ENCODE data around the gene SARNP.
"Not testable (repeated sequence)": the region's sequence is repeated elsewhere in the genome, so short reads cannot be mapped to it uniquely, and the experiment has no call there.

DNA sequence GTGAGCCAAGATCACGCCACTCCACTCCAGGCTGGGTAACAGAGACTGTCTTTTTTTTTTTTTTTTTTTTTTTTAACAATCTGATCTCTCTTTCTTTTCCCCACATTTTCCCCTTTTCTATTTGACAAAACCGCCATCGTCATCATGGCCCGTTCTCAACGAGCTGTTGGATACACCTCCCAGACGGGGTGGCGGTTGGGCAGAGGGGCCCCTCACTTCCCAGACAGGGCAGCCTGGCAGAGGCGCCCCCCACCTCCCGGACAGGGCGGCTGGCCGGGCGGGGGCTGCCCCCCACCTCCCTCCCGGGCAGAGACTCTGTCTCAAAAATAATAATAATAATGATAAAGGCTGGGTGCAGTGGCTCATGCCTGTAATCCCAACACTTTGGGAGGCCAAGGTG is 45.4 kb upstream of the SARNP start:
- TF ChIP-seq, protein P1, sequence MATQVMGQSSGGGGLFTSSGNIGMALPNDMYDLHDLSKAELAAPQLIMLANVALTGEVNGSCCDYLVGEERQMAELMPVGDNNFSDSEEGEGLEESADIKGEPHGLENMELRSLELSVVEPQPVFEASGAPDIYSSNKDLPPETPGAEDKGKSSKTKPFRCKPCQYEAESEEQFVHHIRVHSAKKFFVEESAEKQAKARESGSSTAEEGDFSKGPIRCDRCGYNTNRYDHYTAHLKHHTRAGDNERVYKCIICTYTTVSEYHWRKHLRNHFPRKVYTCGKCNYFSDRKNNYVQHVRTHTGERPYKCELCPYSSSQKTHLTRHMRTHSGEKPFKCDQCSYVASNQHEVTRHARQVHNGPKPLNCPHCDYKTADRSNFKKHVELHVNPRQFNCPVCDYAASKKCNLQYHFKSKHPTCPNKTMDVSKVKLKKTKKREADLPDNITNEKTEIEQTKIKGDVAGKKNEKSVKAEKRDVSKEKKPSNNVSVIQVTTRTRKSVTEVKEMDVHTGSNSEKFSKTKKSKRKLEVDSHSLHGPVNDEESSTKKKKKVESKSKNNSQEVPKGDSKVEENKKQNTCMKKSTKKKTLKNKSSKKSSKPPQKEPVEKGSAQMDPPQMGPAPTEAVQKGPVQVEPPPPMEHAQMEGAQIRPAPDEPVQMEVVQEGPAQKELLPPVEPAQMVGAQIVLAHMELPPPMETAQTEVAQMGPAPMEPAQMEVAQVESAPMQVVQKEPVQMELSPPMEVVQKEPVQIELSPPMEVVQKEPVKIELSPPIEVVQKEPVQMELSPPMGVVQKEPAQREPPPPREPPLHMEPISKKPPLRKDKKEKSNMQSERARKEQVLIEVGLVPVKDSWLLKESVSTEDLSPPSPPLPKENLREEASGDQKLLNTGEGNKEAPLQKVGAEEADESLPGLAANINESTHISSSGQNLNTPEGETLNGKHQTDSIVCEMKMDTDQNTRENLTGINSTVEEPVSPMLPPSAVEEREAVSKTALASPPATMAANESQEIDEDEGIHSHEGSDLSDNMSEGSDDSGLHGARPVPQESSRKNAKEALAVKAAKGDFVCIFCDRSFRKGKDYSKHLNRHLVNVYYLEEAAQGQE (IDR thresholded peaks at IDR 0.05; ENCODE audit: low read depth, low read length): not testable (repeated sequence)
- TF ChIP-seq, protein P2, sequence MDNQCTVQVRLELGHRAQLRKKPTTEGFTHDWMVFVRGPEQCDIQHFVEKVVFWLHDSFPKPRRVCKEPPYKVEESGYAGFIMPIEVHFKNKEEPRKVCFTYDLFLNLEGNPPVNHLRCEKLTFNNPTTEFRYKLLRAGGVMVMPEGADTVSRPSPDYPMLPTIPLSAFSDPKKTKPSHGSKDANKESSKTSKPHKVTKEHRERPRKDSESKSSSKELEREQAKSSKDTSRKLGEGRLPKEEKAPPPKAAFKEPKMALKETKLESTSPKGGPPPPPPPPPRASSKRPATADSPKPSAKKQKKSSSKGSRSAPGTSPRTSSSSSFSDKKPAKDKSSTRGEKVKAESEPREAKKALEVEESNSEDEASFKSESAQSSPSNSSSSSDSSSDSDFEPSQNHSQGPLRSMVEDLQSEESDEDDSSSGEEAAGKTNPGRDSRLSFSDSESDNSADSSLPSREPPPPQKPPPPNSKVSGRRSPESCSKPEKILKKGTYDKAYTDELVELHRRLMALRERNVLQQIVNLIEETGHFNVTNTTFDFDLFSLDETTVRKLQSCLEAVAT (IDR thresholded peaks at IDR 0.05): not testable (repeated sequence)
- TF ChIP-seq CHD2 (IDR thresholded peaks at IDR 0.05; ENCODE audit: borderline replicate concordance, low read depth, low read length); CREM (IDR thresholded peaks at IDR 0.05; ENCODE audit: low read depth); NFIC (IDR thresholded peaks at IDR 0.05; ENCODE audit: low read depth, low read length); CEBPB (IDR thresholded peaks at IDR 0.05; ENCODE audit: borderline replicate concordance in 1 of 2, low read depth in 2 of 2, low read length in 2 of 2); BRCA1 (IDR thresholded peaks at IDR 0.05; ENCODE audit: low read depth, low read length); LARP7 (IDR thresholded peaks at IDR 0.05); CHD1 (IDR thresholded peaks at IDR 0.05; ENCODE audit: low read depth, low read length); ZNF384 (IDR thresholded peaks at IDR 0.05; ENCODE audit: borderline replicate concordance, low read depth, low read length): not testable (repeated sequence)
- TF ChIP-seq, protein P3, sequence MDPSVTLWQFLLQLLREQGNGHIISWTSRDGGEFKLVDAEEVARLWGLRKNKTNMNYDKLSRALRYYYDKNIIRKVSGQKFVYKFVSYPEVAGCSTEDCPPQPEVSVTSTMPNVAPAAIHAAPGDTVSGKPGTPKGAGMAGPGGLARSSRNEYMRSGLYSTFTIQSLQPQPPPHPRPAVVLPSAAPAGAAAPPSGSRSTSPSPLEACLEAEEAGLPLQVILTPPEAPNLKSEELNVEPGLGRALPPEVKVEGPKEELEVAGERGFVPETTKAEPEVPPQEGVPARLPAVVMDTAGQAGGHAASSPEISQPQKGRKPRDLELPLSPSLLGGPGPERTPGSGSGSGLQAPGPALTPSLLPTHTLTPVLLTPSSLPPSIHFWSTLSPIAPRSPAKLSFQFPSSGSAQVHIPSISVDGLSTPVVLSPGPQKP (IDR thresholded peaks at IDR 0.05; ENCODE audit: low read depth, low read length): not testable (repeated sequence)
- TF ChIP-seq, protein P4, sequence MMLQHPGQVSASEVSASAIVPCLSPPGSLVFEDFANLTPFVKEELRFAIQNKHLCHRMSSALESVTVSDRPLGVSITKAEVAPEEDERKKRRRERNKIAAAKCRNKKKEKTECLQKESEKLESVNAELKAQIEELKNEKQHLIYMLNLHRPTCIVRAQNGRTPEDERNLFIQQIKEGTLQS (IDR thresholded peaks at IDR 0.05; ENCODE audit: borderline replicate concordance, extremely low read depth, low read depth, low read length): not testable (repeated sequence)
- TF ChIP-seq, protein P5, sequence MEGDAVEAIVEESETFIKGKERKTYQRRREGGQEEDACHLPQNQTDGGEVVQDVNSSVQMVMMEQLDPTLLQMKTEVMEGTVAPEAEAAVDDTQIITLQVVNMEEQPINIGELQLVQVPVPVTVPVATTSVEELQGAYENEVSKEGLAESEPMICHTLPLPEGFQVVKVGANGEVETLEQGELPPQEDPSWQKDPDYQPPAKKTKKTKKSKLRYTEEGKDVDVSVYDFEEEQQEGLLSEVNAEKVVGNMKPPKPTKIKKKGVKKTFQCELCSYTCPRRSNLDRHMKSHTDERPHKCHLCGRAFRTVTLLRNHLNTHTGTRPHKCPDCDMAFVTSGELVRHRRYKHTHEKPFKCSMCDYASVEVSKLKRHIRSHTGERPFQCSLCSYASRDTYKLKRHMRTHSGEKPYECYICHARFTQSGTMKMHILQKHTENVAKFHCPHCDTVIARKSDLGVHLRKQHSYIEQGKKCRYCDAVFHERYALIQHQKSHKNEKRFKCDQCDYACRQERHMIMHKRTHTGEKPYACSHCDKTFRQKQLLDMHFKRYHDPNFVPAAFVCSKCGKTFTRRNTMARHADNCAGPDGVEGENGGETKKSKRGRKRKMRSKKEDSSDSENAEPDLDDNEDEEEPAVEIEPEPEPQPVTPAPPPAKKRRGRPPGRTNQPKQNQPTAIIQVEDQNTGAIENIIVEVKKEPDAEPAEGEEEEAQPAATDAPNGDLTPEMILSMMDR (IDR thresholded peaks at IDR 0.05 in 2 of 3, conservative IDR thresholded peaks at IDR 0.05 in 1 of 3; ENCODE audit: control insufficient read depth in 2 of 3, extremely low read depth in 1 of 3, insufficient read depth in 1 of 3, low read depth in 3 of 3, low read length in 3 of 3): not testable (repeated sequence)
- TF ChIP-seq, protein P6, sequence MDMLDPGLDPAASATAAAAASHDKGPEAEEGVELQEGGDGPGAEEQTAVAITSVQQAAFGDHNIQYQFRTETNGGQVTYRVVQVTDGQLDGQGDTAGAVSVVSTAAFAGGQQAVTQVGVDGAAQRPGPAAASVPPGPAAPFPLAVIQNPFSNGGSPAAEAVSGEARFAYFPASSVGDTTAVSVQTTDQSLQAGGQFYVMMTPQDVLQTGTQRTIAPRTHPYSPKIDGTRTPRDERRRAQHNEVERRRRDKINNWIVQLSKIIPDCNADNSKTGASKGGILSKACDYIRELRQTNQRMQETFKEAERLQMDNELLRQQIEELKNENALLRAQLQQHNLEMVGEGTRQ (IDR thresholded peaks at IDR 0.05; ENCODE audit: borderline replicate concordance, low read depth, low read length): not testable (repeated sequence)

Data from GM12878 (cell line).